GM10847 (cell line): ENCODE data around the gene TAS1R3.

Experiments used
- POLR2A ChIP-seq: IDR thresholded peaks from 2 replicates; pipeline ENCODE4 v1.6.1; 2011; ENCODE audit not compliant: insufficient read length; ENCODE audit errors: extremely low read depth

Gene TAS1R3

DNA sequence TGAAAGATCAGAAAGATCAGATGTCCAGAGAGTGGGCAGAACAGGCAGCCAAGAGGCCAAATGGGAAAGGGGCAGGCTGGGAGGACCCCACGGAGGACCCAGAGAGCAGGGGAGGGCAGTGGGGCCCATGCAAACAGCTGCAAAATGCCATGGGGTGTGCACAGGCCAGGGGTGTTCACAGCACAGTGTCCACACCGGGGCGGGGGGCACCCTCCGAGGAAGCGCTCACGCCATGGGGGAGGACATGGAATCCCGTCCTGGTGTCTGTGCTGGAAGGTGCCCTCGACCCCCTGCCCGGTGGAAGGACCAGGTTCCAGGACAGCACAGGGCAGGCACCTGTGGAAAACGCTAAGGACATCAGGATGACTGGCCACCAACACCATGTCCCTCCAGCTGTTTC lies 8.1 kb upstream of the TAS1R3 start:
- TF ChIP-seq POLR2A, result no peak

GRCh38 chr1:1324084-1324523 lies 7.0 kb upstream of the TAS1R3 start:
- no peak for TF ChIP-seq POLR2A

- TF ChIP-seq POLR2A, result peak; percentile 86
These were observed 6.4 kb upstream of the TAS1R3 start, which contains the start of the genes CPTP and INTS11 for GRCh38 chr1:1324524-1325287. CPTP (plus strand) TSS chr1:1324802; CDS start chr1:1326911, 2,109 bp downstream. INTS11 (minus strand) TSS chr1:1324660; CDS start chr1:1324608, 52 bp downstream.

GRCh38 chr1:1325288-1326074 lies 5.6 kb upstream of the TAS1R3 start:
- TF ChIP-seq POLR2A, result no peak

- TF ChIP-seq POLR2A, result no peak
These were observed 4.9 kb upstream of the TAS1R3 start for GRCh38 chr1:1326075-1326605.

DNA sequence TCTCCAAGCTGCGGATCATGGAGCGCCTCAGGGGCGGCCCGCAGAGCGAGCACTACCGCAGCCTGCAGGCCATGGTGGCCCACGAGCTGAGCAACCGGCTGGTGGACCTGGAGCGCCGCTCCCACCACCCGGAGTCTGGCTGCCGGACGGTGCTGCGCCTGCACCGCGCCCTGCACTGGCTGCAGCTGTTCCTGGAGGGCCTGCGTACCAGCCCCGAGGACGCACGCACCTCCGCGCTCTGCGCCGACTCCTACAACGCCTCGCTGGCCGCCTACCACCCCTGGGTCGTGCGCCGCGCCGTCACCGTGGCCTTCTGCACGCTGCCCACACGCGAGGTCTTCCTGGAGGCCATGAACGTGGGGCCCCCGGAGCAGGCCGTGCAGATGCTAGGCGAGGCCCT lies 3.8 kb upstream of the TAS1R3 start:
- TF ChIP-seq POLR2A, result no peak

DNA sequence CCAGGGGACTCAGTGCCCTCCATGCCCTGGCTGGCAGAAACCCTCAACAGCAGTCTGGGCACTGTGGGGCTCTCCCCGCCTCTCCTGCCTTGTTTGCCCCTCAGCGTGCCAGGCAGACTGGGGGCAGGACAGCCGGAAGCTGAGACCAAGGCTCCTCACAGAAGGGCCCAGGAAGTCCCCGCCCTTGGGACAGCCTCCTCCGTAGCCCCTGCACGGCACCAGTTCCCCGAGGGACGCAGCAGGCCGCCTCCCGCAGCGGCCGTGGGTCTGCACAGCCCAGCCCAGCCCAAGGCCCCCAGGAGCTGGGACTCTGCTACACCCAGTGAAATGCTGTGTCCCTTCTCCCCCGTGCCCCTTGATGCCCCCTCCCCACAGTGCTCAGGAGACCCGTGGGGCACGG lies 2.8 kb upstream of the TAS1R3 start:
- TF ChIP-seq POLR2A, result no peak

DNA sequence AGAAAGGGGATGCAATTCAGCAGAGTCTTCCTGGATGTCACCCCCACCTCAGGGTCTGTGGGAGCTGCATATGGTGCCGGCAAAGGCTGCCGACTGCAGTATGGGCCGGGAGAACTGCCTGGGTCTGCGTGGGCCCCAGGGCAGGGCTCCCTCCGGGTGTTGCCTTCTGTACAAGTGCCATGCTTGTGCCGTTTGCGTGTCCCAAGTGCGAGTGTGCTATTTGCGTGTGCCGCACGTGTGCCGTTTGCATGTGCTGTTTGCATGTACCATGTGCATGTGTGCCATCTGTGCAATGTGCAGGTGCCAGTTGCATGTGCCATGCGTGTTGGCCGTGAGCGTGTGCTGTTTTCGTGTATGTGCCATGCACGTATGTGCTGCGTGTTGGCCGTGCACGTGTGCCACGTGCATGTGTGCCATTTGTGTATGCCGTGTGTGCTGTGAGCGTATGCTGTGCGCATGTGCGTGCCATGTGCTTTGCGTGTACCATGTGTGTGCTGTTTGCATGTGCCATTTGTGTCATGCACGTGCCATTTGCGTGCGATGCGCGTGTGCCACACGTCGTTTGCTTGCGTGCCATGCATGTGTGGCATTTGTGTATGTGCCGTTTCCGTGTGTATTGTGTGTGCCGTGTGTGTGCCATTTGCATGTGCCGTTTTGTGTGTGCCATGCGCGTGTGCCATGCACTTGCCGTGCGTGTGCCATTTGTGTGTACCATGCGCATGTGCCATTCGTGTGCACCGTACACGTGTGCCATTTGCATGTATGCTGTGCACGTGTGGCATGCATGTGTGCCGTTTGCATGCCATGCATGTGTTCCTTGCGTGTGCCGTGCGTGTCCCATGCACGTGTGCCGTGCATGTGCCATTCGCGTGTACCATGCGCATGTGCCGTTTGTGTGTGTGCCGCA lies 1.5 kb upstream of the TAS1R3 start:
- no peak for TF ChIP-seq POLR2A

DNA sequence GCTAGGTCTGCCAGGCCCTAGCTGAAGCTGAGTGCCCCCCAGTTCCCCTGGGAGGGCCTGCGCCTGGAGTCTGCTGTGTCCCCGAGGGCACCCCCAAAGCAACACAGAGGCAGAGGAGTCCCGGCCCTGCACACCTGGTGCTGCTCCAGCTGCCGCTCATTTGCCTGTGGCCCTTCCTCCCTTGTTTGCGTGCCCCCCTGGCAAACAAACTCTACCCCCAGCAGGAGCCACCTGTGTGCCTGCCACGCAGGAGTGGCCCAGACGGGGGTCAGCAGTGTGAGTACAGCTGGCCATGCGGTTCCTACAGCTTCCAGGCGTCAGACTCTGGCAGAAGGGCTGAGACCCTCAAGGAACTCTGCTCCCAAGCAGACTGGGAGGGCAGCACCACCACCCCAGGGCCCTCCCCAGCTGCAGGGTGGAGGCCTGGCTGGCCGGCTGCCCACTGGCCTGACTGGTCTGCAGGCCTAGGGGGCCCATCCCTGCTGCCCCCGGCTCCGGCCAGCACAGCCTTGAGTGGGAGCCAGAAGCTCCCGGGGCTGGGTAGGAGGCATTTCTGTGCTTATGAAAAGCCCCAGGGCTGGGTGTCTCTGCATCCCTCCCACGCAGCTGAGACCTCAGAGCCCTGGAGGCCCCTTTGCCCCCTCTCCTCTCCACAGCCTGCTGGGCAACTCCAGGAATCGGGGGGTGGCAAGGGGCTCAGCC lies 563 bp upstream of the TAS1R3 start:
- TF ChIP-seq POLR2A, result no peak

- TF ChIP-seq POLR2A, result no peak
These were observed 1.1 kb downstream of the TAS1R3 start for GRCh38 chr1:1332031-1332755.

GRCh38 chr1:1332774-1333480 lies 1.8 kb downstream of the TAS1R3 start:
- no peak for TF ChIP-seq POLR2A

DNA sequence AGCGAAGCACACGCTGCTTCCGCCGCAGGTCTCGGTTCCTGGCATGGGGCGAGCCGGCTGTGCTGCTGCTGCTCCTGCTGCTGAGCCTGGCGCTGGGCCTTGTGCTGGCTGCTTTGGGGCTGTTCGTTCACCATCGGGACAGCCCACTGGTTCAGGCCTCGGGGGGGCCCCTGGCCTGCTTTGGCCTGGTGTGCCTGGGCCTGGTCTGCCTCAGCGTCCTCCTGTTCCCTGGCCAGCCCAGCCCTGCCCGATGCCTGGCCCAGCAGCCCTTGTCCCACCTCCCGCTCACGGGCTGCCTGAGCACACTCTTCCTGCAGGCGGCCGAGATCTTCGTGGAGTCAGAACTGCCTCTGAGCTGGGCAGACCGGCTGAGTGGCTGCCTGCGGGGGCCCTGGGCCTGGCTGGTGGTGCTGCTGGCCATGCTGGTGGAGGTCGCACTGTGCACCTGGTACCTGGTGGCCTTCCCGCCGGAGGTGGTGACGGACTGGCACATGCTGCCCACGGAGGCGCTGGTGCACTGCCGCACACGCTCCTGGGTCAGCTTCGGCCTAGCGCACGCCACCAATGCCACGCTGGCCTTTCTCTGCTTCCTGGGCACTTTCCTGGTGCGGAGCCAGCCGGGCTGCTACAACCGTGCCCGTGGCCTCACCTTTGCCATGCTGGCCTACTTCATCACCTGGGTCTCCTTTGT lies 2.6 kb downstream of the TAS1R3 start:
- no peak for TF ChIP-seq POLR2A
